Thoracic aorta (tissue), 2 donors: Measurements from ENCODE around the gene DAGLA. TPM values are rescaled to one million over a fixed set of nuclear protein-coding genes. Genes with fewer than 3 reads are reported as not detected.

Experiments
- ATAC-seq: fragments of 150-250 bp; one replicate; pipeline ENCODE4 v1.8.0; 2017; ENCODE audit warnings: low read depth; ENCODE audit not compliant: insufficient number of reproducible peaks, low FRiP score
- DNase-seq: peaks from one replicate; pipeline ENCODE4 v3.0.0-alpha.2; 2020; ENCODE audit warnings: low spot score
- H3K27ac ChIP-seq, 2 donors: fragments of 200-600 bp; sonication (generic); 1 replicate in 1 of 2; 2 replicates in 1 of 2; pipeline ENCODE4 v1.5.1; 2016; ENCODE audit warnings: mild to moderate bottlenecking in 2 of 2, moderate library complexity in 2 of 2
- H3K27me3 ChIP-seq: fragments of 200-600 bp; sonication (generic); replicated peaks from 2 replicates; pipeline ENCODE4 v1.6.0; 2016; ENCODE audit warnings: mild to moderate bottlenecking; ENCODE audit not compliant: insufficient read depth
- H3K36me3 ChIP-seq: fragments of 200-600 bp; sonication (generic); one replicate; pipeline ENCODE4 v1.5.1; 2016
- H3K4me1 ChIP-seq, 2 donors: fragments of 200-600 bp; sonication (generic); 1 replicate in 1 of 2; 2 replicates in 1 of 2; pipeline versions ENCODE4 v1.5.1 to v1.6.0; 2016; ENCODE audit warnings: low read depth in 2 of 2, mild to moderate bottlenecking in 1 of 2; ENCODE audit not compliant: control insufficient read depth in 1 of 2
- H3K4me3 ChIP-seq: fragments of 200-600 bp; sonication (generic); 2 replicates; pipeline ENCODE4 v1.5.1; 2016; ENCODE audit warnings: mild to moderate bottlenecking
- H3K9me3 ChIP-seq: fragments of 200-600 bp; sonication (generic); 2 replicates; pipeline ENCODE4 v1.5.1; 2016
- total RNA-seq, 2 donors: library from RNA; depleted of rRNA; stranded (reverse); fragments of >200 nt; gene quantifications; one replicate each; pipeline versions ENCODE4 v1.1.0 to v1.2.3, GENCODE V29; 2016
- TF ChIP-seq, protein P1 (sequence below): fragments of 200-600 bp; sonication (generic); IDR thresholded peaks from one replicate; pipeline ENCODE4 v1.5.1; 2019; ENCODE audit warnings: antibody characterized with exemption

Gene DAGLA
- total RNA-seq, 2 donors from 2014 or later, result 1.2 to 1.4 TPM

DNA sequence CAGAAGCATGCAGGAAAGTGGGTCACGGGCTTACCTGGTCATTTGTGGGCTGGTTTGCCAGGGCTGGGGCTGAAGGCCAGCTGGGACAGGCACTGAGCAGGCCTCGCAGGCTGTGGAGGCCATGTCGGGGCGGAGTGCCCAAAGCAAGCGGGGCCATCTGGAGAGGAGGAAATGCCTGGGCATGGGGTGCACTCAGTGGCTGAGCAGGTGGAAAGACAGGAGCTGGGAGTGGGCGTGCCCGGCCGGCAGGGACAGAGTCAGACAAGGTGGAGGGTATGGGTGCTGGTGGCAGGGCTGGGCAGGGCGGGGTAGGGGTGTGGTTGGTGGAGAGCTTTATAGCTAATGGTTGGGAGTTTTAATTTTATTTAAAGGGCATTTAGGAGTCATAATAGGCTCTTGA, 27.4 kb downstream of the DAGLA start:
- H3K36me3 ChIP-seq, result no peaks in the 10 kb centered on the region
- H3K4me1 ChIP-seq, result no peaks in the 10 kb centered on the region
- H3K27me3 ChIP-seq, result no peaks in the 10 kb centered on the region
- H3K9me3 ChIP-seq, result no peaks in the 10 kb centered on the region
- DNase-seq (no peak), ATAC-seq (no peak)
- no peak overlapping the region for H3K27ac ChIP-seq
- no peak overlapping the region for H3K4me3 ChIP-seq
- TF ChIP-seq, protein P1, sequence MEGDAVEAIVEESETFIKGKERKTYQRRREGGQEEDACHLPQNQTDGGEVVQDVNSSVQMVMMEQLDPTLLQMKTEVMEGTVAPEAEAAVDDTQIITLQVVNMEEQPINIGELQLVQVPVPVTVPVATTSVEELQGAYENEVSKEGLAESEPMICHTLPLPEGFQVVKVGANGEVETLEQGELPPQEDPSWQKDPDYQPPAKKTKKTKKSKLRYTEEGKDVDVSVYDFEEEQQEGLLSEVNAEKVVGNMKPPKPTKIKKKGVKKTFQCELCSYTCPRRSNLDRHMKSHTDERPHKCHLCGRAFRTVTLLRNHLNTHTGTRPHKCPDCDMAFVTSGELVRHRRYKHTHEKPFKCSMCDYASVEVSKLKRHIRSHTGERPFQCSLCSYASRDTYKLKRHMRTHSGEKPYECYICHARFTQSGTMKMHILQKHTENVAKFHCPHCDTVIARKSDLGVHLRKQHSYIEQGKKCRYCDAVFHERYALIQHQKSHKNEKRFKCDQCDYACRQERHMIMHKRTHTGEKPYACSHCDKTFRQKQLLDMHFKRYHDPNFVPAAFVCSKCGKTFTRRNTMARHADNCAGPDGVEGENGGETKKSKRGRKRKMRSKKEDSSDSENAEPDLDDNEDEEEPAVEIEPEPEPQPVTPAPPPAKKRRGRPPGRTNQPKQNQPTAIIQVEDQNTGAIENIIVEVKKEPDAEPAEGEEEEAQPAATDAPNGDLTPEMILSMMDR, result no peak

DNA sequence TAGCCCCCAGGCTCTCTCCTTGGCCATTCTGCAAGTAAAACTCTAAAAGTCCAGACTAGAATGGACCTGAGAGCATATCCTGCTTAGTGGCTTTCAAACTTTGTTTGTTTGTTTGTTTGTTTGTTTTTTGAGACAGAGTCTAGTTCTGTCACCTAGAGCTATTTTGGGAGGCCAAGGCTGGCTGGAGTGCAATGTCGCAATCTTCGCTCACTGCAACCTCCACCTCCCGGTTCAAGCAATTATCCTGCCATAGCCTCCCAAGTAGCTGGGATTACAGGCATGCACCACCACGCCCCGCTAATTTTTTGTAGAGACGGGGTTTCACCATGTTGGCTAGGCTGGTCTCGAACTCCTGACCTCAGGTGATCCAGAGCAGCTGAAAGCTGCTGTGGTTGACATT, 28.9 kb downstream of the DAGLA start:
- Histone ChIP-seq H3K9me3 (no peaks in the 10 kb centered on the region), H3K4me3 (no peak overlapping the region), H3K4me1 (no peaks in the 10 kb centered on the region), H3K27ac (no peak overlapping the region), H3K36me3 (no peaks in the 10 kb centered on the region), H3K27me3 (no peaks in the 10 kb centered on the region)
- ATAC-seq (no peak), DNase-seq (no peak)
- TF ChIP-seq, protein P1, result no peak

DNA sequence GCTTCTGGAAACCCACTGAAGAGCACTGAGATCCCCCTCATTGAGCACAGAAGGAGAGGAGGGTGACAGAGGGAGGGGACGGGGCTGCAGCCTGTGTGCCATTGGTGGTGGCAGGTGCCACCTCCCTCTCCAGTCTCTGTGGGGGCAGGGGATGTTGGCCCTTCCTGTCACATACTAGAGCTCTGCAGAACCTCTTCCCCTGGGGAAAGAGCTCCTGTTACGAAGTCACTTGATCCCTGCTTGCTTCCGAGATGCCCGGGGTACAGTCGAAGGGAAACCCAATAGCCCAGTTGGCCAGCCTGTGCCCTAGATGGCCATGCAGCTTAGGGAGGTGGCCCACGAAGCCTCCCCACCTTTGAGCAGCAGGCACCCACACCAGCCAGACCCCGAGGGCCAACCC, 29.4 kb downstream of the DAGLA start:
- no peak for ATAC-seq
- H3K27ac ChIP-seq, result no peak overlapping the region
- TF ChIP-seq, protein P1, result no peak

DNA sequence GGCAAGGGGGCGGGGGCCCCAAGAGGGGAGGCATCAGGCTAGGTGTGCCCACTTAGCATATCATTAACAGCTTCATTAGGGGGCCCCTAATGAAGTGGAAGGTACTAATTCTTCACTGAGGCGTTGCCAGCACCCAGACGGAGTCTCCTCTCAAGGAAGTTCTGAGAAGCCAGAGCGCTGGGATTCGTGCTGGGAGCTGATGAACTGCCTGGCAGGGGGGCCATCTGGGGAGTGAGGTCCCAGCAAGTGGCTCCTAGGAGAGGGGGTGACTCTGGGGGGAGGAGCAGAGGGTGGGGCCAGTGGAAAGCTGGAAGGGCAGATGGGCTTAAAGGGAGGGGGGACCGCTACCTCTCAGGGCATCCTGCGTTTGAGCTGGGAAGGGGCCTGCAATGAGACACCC, 29.8 kb downstream of the DAGLA start:
- Histone ChIP-seq H3K4me3 (no peak overlapping the region), H3K4me1 (no peaks in the 10 kb centered on the region), H3K36me3 (no peaks in the 10 kb centered on the region), H3K27ac (no peak overlapping the region), H3K9me3 (no peaks in the 10 kb centered on the region), H3K27me3 (no peaks in the 10 kb centered on the region)
- DNase-seq (no peak), ATAC-seq (no peak)
- TF ChIP-seq, protein P1, result no peak

More for the DNA sequence above, 29.4 kb downstream of the DAGLA start:
- Histone ChIP-seq H3K36me3 (no peaks in the 10 kb centered on the region), H3K4me1 (no peaks in the 10 kb centered on the region), H3K9me3 (no peaks in the 10 kb centered on the region), H3K27me3 (no peaks in the 10 kb centered on the region), H3K4me3 (no peak overlapping the region)
- no peak for DNase-seq

DNA sequence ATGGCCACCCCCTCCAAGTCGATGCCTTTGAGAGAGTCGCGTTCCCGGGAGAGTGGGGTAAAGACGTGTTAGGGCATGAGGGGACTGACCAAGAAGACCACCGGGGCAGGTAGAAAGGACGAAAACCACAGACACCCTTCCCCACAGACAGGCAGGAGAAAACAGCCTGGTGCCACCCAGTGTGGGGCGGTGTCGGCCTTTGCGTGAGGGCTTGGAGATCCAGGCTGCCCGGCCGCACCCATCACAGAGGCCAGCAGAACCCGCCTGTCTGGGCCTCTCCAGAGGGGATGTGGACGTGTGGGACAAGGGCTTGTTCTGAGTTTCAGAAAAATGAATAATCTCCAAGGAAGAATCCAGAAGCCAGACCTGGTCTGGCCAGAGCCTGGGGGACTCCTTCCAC, 30.8 kb downstream of the DAGLA start:
- no peak overlapping the region for H3K4me3 ChIP-seq
- TF ChIP-seq, protein P1, result no peak
- no peaks in the 10 kb centered on the region for H3K4me1 ChIP-seq
- H3K27me3 ChIP-seq, result no peaks in the 10 kb centered on the region
- DNase-seq (no peak), ATAC-seq (no peak)
- no peaks in the 10 kb centered on the region for H3K9me3 ChIP-seq
- H3K27ac ChIP-seq, result no peak overlapping the region
- H3K36me3 ChIP-seq, result no peaks in the 10 kb centered on the region
